Thymus (tissue), 11 donors: ENCODE results near the gene RTN4RL2. TPM values are rescaled to one million over a fixed set of nuclear protein-coding genes. Genes with fewer than 3 reads are reported as not detected.

ENCODE experiments used
- DNase-seq, 9 donors: peaks; one replicate each; pipeline ENCODE4 v3.0.0-alpha.2; 2013; ENCODE audit warnings: low spot score in 9 of 9, low read depth in 6 of 9, missing footprints in 1 of 9
- H3K27ac ChIP-seq, 2 donors: one replicate each; pipeline ENCODE4 v1.5.1; 2013; ENCODE audit warnings: control low read depth in 1 of 2, low read depth in 1 of 2, low read length in 1 of 2, mild to moderate bottlenecking in 1 of 2, moderate library complexity in 1 of 2
- H3K27me3 ChIP-seq, 2 donors: one replicate each; pipeline ENCODE4 v1.5.1; 2013; ENCODE audit warnings: low read length in 1 of 2; ENCODE audit not compliant: control insufficient read depth in 2 of 2, insufficient read depth in 1 of 2
- H3K36me3 ChIP-seq, 2 donors: one replicate each; pipeline ENCODE4 v1.5.1; 2013; ENCODE audit warnings: low read length in 1 of 2, mild to moderate bottlenecking in 1 of 2, moderate library complexity in 1 of 2; ENCODE audit not compliant: control insufficient read depth in 2 of 2, insufficient read depth in 2 of 2
- H3K4me1 ChIP-seq, 2 donors: one replicate each; pipeline ENCODE4 v1.5.1; 2013; ENCODE audit warnings: low read length in 2 of 2; ENCODE audit not compliant: control insufficient read depth in 2 of 2, insufficient read depth in 2 of 2
- H3K4me3 ChIP-seq, 2 donors: one replicate each; pipeline ENCODE4 v1.5.1; 2013; ENCODE audit warnings: low read length in 2 of 2, control low read depth in 1 of 2, mild to moderate bottlenecking in 1 of 2
- H3K9me3 ChIP-seq, 2 donors: one replicate each; pipeline ENCODE4 v1.5.1; 2013; ENCODE audit warnings: low read length in 1 of 2, mild to moderate bottlenecking in 1 of 2; ENCODE audit not compliant: control insufficient read depth in 2 of 2, insufficient read depth in 1 of 2
- WGBS: extraction: QIAGEN DNeasy Blood & Tissue Kit; methylation state at CpG from one replicate; pipeline ENCODE4 v1.1.7; 2013; 5-methylcytosine and 5-hydroxymethylcytosine counted together
- polyA plus RNA-seq: library from polyadenylated mRNA; stranded (reverse); fragments of 200-250 nt; gene quantifications from one replicate; pipeline ENCODE4 v1.2.3, GENCODE V29; 2013
- total RNA-seq: library from RNA; stranded (reverse); fragments of 120-200 nt; gene quantifications from one replicate; pipeline ENCODE4 v1.2.4, GENCODE V29; 2013
- donor health status: healthy.

RTN4RL2 gene
- total and polyA plus RNA-seq, 2 donors, result 0.42 to 1.4 TPM

DNA sequence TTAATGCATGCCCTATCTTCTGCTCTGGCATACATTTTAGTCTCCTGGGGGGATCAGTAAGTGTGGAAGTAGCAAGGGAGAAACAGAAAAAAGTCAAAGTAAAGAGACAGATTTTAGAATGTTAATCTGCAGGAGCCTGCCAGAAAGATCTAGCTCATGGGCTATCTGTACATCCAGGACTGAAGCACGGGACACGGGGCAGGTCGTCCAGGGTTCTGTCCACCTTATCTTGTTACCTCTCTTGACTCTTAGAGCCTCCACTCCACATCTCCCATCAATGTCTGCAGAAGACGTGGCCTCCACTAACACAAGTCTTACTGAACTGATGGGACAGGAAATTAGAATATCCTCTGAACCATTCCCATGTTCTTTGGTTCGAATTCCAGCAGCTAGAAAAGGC is 31.7 kb upstream of the RTN4RL2 start:
- Histone ChIP-seq H3K36me3 (peaks cover 4 to 11% of the 10 kb centered on the region in 2 donors), H3K9me3 (no peaks in the 10 kb centered on the region), H3K4me1 (peaks cover 32 to 40% of the 10 kb centered on the region in 2 donors), H3K27ac (no peak overlapping the region), H3K4me3 (no peak overlapping the region), H3K27me3 (no peaks in the 10 kb centered on the region)
- WGBS, result 95% methylated on average over 5 of the region's 5 CpGs
- no peak for DNase-seq

DNA sequence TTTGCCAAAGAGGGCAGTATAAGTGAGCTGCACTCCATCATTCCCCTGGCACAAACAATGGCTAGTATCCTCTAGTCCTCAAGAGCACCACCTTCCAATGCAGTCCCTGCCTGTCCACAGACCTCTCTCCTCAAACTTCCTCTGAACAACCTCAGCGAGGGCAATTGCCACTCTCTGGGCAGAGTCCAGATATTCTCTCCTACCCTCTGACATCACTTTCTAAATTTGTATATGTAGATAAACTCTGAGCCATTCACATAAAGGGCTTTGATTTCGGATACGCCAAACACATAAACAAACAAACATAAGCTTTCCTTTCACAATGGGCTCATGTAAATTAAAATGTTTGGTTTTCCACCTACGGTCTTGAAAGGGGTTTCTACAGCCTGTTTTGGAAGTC is 30.4 kb upstream of the RTN4RL2 start:
- no peak for DNase-seq
- Histone ChIP-seq H3K4me1 (peaks cover 20 to 27% of the 10 kb centered on the region in 2 donors), H3K4me3 (no peak overlapping the region), H3K27ac (no peak overlapping the region), H3K27me3 (no peaks in the 10 kb centered on the region), H3K9me3 (no peaks in the 10 kb centered on the region), H3K36me3 (peaks cover 0 to 2% of the 10 kb centered on the region in 2 donors)
- WGBS, result 83% methylated on average over 4 of the region's 4 CpGs

DNA sequence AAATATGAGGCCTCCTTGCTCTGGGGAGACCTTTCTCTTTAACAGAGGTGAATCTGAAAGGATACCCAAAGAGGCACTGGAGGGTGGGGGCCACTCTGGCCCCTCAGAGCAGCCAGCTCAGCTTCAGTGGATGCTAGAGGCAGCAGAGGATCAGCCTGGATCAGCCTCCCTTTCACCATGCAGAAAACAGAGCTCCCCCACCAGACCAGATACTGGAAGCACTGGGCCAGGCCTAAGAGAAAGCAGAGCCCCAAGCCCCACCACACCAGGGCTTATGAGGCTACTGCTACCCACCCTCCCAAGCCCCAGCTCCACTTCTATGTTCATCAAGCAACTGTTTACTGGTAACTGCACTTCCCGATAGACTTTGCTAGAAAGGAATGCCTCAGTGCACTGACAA is 29.4 kb upstream of the RTN4RL2 start:
- Histone ChIP-seq H3K9me3 (no peaks in the 10 kb centered on the region), H3K4me1 (peaks cover 11 to 17% of the 10 kb centered on the region in 2 donors), H3K4me3 (no peak overlapping the region), H3K27me3 (no peaks in the 10 kb centered on the region), H3K36me3 (peaks cover 0 to 1% of the 10 kb centered on the region in 2 donors), H3K27ac (no peak overlapping the region)
- WGBS, result 95% methylated on average over 1 of the region's 1 CpG
- no peak for DNase-seq

DNA sequence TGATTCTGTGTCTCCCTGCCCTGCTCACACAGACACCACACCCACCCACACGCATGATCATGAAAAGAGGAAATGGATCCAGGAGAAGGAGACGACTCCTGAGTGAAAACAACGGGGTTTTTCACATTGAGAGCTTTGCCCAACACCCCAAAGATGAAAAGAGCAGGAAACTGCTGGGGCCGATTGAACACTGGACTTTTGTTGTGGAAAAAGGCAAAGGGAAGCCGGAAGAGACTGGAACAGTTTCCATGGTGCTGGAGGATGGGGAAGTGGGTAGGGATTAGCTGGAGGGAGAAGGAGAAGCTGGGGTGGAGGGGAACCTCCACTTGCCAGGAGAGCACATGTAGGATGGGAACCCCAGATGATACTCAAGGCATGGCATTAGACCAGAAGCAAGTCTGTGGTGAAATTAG is 28.2 kb upstream of the RTN4RL2 start:
- WGBS, result 79% methylated on average over 5 of the region's 5 CpGs
- H3K27ac ChIP-seq, result no peak overlapping the region

DNA sequence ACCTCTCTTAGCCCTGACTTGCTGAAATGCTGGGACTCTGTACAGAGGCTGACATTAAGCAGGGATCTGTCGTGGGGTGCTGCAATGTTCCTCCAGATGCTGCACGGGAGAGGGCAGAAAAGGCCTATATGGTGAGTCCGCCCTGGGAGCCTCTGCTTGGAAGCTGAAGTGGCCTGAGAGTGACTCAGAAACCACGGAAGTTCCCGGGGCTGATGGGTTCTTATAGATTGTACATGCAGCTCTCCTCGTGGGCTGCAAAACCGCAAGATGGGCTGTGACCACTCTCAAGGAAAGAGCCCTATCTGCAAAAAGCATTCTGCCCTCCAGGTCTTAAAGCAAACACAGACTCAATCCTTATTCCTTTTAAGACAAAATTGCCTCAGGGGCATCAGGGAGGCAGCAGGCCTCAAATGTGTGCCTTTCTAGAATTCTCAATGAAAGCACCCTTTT is 27.6 kb upstream of the RTN4RL2 start:
- Histone ChIP-seq H3K4me3 (no peak overlapping the region), H3K36me3 (no peaks in the 10 kb centered on the region), H3K27me3 (no peaks in the 10 kb centered on the region), H3K27ac (peak overlapping the region in 1 of 2 donors; percentile 21), H3K4me1 (peaks cover 0 to 1% of the 10 kb centered on the region in 2 donors), H3K9me3 (no peaks in the 10 kb centered on the region)
- WGBS, result 28% methylated on average over 7 of the region's 7 CpGs
- DNase-seq, result no peak

More for the DNA sequence above, 28.2 kb upstream of the RTN4RL2 start:
- Histone ChIP-seq H3K36me3 (no peaks in the 10 kb centered on the region), H3K4me3 (no peak overlapping the region), H3K9me3 (no peaks in the 10 kb centered on the region), H3K4me1 (peaks cover 3 to 7% of the 10 kb centered on the region in 2 donors), H3K27me3 (no peaks in the 10 kb centered on the region)
- no peak for DNase-seq

DNA sequence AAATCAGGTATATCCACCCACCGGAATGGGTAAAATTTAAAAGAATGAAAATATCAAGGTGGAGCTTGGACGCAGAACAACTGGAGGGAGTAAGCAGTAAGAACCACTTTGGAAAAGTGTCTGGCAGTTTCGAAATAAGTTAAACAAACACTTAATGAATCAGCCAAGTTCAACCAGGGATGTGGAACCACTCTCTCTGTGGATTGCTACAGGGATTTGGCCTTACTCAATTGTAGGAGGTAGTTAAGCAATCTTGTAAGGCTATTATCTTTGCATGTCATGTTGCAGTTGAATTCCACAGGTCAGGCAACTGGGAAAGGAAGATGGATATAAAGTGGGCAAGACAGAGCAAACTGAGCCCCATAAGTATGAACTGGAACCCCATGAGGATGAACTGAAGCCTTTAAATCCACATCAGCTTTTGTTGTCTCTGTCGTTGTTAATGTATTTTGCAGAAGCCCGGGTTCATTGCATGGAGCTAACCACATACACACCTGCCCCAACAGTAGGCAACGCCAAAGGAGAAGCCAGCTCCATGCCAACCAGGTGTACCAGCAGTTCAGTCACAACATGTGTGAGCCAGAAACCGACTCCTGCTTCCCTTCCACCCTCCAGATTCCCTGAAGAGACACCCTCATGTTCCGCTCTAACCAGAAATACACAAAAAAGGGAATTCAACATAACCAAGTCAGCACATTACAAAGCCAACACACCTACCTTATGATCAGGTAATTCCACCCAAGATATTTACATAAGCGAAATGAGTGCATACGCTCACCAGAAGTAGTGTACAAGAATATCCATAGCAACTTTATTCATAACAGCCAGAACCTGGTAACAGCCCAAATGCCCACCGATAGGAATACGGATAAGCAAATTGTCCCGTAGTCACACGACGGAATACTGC is 25.4 kb upstream of the RTN4RL2 start:
- H3K27ac ChIP-seq, result no peak overlapping the region
- no peaks in the 10 kb centered on the region for H3K27me3 ChIP-seq
- no peak overlapping the region for H3K4me3 ChIP-seq
- H3K9me3 ChIP-seq, result no peaks in the 10 kb centered on the region
- WGBS, result 80% methylated on average over 15 of the region's 15 CpGs
- H3K36me3 ChIP-seq, result no peaks in the 10 kb centered on the region
- no peak for DNase-seq
- H3K4me1 ChIP-seq, result no peaks in the 10 kb centered on the region

DNA sequence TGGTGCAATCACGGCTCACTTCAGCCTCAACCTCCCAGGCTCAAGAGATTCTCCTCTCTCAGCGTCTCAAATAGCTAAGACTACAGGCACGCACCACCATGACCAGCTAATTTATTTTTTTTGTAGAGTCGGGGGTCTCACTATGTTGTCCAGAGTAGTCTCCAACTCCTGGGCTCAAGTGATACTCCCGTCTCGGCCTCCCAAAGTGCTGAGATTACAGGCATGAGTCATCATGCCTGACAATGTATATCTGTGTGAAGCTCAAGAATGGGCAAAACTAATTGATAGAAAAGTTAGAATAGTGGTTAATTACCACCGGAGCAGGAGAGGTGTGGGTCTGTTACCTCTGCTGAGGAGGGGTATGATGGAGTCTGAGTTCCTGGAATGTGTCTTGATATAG is 24.3 kb upstream of the RTN4RL2 start:
- H3K36me3 ChIP-seq, result no peaks in the 10 kb centered on the region
- no peaks in the 10 kb centered on the region for H3K9me3 ChIP-seq
- WGBS, result 96% methylated on average over 7 of the region's 7 CpGs
- H3K4me3 ChIP-seq, result no peak overlapping the region
- no peaks in the 10 kb centered on the region for H3K27me3 ChIP-seq
- no peak for DNase-seq
- no peak overlapping the region for H3K27ac ChIP-seq
- H3K4me1 ChIP-seq, result no peaks in the 10 kb centered on the region

DNA sequence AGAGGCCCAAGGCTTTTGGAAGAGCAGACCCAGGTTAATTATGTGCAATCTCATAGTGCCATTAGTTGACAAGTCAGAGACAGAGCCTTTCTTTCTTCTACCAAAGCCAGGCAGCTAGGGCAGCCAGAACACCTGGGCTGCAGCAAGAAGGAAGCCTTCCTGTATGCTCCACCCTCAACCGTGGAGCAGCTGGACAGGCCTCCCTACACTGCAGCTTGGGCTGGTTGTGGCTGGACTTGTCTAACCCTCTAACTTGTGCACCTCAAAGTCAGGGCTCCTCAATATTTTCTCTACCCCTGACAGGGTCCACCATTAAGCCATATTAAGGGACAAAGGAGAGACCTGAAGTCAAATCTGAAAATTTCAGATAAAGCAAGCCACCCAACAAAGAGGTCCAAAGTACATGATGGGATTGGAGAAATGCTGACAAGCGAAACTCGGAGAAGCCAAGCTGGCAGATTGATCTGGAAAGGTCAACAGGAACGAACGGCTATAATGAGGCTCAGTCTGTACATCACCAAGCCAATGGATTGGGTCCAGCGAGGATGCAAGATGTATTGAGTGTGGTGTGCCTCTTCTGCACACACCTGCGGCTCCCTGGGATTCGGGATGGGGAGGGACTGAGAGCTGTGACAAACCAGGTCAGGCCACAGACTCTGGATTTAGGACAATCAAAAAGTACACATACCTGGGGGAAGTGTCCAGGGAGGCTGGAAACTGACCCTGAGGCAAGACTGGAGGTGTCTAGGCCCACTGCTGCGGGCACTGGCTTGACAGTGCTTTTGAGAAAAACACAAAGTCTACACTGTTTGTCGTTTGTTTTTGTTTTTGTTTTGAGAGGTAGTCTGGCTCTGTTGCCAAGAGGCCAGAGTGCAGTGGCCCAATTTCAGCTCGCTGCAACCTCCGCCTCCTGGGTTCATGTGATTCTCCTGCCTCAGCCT is 21.7 kb upstream of the RTN4RL2 start:
- H3K9me3 ChIP-seq, result no peaks in the 10 kb centered on the region
- no peak overlapping the region for H3K4me3 ChIP-seq
- 95% methylated on average over 12 of the region's 12 CpGs for WGBS
- H3K27ac ChIP-seq, result no peak overlapping the region
- H3K4me1 ChIP-seq, result no peaks in the 10 kb centered on the region
- DNase-seq, result no peak
- H3K27me3 ChIP-seq, result no peaks in the 10 kb centered on the region
- H3K36me3 ChIP-seq, result no peaks in the 10 kb centered on the region

DNA sequence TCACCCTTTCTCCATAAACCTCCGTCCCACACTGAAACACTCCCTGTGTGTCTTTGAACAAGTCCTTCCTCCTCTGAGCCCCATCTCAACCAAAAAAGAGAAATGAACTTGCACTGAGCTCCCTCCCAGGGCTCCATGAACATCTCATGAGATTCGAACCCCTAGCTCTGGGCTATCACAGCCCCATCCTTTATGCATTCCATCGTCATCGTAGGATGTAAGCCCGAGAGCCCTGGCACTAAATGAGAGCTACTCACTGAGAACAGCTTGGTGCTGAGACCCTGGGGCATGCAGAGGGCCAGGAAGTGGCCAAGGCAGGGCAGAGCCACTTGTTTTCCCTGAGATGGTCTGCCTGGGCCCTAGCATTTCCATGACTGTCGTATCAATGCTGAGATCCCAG is 20.5 kb upstream of the RTN4RL2 start:
- Histone ChIP-seq H3K9me3 (no peaks in the 10 kb centered on the region), H3K36me3 (no peaks in the 10 kb centered on the region), H3K27me3 (no peaks in the 10 kb centered on the region), H3K4me1 (no peaks in the 10 kb centered on the region), H3K4me3 (no peak overlapping the region), H3K27ac (no peak overlapping the region)
- WGBS, result 99% methylated on average over 6 of the region's 6 CpGs
- no peak for DNase-seq
